Lower leg skin (tissue), 3 donors: ENCODE measurements around the gene ANKRD13C.

Source experiments
- POLR2A ChIP-seq, 2 donors: fragments of 450-650 bp; IDR thresholded peaks; one replicate each; pipeline ENCODE4 v1.6.1; 2016 to 2017; ENCODE audit warnings: antibody characterized with exemption in 2 of 2, mild to moderate bottlenecking in 1 of 2, moderate library complexity in 1 of 2
- TF ChIP-seq, protein P1 (sequence below), 3 donors: fragments of 450-650 bp; IDR thresholded peaks; one replicate each; pipeline ENCODE4 v1.5.1; 2016; ENCODE audit warnings: antibody characterized with exemption in 3 of 3, mild to moderate bottlenecking in 3 of 3, moderate library complexity in 2 of 3

DNA sequence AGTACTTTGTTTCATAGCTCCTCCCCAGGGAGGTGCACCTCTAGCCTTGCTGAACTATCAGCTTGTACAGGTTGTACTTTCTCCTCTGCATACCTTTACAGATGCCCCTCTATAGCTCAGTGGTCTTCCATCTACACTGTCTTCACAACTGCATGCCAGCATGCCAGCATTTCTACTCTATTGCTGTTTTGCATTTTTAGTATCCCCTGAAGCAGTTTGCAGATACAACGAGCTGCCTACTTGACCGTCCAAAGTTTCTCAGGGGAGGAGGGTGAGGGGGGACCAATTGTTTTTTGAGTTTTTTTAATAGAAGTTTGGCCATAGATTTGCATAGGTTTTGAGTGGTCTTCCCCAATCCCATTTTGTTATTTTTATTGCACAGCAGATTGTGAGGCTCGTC is 29.0 kb upstream of the ANKRD13C start:
- TF ChIP-seq, protein P1, sequence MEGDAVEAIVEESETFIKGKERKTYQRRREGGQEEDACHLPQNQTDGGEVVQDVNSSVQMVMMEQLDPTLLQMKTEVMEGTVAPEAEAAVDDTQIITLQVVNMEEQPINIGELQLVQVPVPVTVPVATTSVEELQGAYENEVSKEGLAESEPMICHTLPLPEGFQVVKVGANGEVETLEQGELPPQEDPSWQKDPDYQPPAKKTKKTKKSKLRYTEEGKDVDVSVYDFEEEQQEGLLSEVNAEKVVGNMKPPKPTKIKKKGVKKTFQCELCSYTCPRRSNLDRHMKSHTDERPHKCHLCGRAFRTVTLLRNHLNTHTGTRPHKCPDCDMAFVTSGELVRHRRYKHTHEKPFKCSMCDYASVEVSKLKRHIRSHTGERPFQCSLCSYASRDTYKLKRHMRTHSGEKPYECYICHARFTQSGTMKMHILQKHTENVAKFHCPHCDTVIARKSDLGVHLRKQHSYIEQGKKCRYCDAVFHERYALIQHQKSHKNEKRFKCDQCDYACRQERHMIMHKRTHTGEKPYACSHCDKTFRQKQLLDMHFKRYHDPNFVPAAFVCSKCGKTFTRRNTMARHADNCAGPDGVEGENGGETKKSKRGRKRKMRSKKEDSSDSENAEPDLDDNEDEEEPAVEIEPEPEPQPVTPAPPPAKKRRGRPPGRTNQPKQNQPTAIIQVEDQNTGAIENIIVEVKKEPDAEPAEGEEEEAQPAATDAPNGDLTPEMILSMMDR (IDR thresholded peaks at IDR 0.05), result no peak
- no peak for TF ChIP-seq POLR2A (IDR thresholded peaks at IDR 0.05)
